HepG2 (cell line): ENCODE data around the gene ADAMTS4. TPM values are rescaled to one million over a fixed set of nuclear protein-coding genes. Genes with fewer than 3 reads are reported as not detected.

Experiments used
- ATAC-seq: fragments of 200-7000 bp; cut with Tn5 transposase; 3 replicates; pipeline ENCODE4 v1.9.1; 2020; ENCODE audit warnings: mild to moderate bottlenecking, moderate library complexity
- BruUV-seq: library from RNA; stranded (reverse); fragments of 400-500 nt; replicated peaks from 2 replicates; lab custom pipeline; 2021; lab: Mats Ljungman, UMichigan
- CTCF ChIA-PET: fragments of 300-600 bp; formaldehyde crosslinking; extraction: SDS; loops from one replicate; lab custom pipeline; 2021; ENCODE audit warnings: low total read pairs, inconsistent platforms, low intra/inter-chr PET ratio; lab: Yijun Ruan, JAX
- POLR2A ChIA-PET: fragments of 350-600 bp; sonication (Branson Sonifier 250); formaldehyde crosslinking; loops from one replicate; lab custom pipeline; 2020; ENCODE audit warnings: antibody characterized with exemption, inconsistent platforms; lab: Yijun Ruan, JAX
- DNase-seq: peaks from one replicate; pipeline ENCODE4 v3.0.0-alpha.2; 2015; ENCODE audit warnings: low spot score
- FAIRE-seq: peaks from 3 replicates; lab custom pipeline; 2011; peaks lifted over from hg19 to GRCh38; lab: Jason Lieb, UNC
- H2AFZ ChIP-seq: one replicate; pipeline ENCODE4 v1.6.1; 2011; ENCODE audit warnings: low read length, inconsistent platforms
- H3K27ac ChIP-seq: fragments of 300-600 bp; 3 replicates; pipeline ENCODE4 v1.8.0; 2011; ENCODE audit warnings: mixed run types, mild to moderate bottlenecking, mixed read lengths, low read length, inconsistent platforms; ENCODE audit not compliant: insufficient read depth; ENCODE audit errors: extremely low read length
- H3K27me3 ChIP-seq, 2 experiments: fragments of 200-600 bp in 1 of 2; 2 replicates in 1 of 2; 3 replicates in 1 of 2; pipeline versions ENCODE4 v1.6.0 to v1.8.0; 2011; ENCODE audit warnings: low read length in 2 of 2, mild to moderate bottlenecking in 2 of 2, moderate library complexity in 2 of 2, inconsistent platforms in 1 of 2; ENCODE audit not compliant: insufficient read depth in 2 of 2, control insufficient read depth in 1 of 2
- H3K36me3 ChIP-seq, 2 experiments: fragments of 200-600 bp in 1 of 2; replicated peaks in 1 of 2; 2 replicates in 1 of 2; 3 replicates in 1 of 2; pipeline versions ENCODE4 v1.5.1 to v1.8.0; 2011; ENCODE audit warnings: low read length in 2 of 2, inconsistent platforms in 1 of 2; ENCODE audit not compliant: insufficient read depth in 2 of 2, control insufficient read depth in 1 of 2
- H3K4me1 ChIP-seq: 2 replicates; pipeline ENCODE4 v1.5.1; 2012; ENCODE audit warnings: low read length, inconsistent platforms; ENCODE audit not compliant: insufficient read depth
- H3K4me2 ChIP-seq: 2 replicates; pipeline ENCODE4 v1.6.0; 2011; ENCODE audit warnings: low read depth, low read length, inconsistent platforms
- H3K4me3 ChIP-seq, 3 experiments: fragments of 200-600 bp in 1 of 3; sonication (generic), shearing (Covaris generic) in 1 of 3; replicated peaks in 1 of 3; 2 replicates each; pipeline ENCODE4 v1.5.1; 2011 to 2016; ENCODE audit warnings: low read length in 3 of 3, inconsistent platforms in 2 of 3, low read depth in 2 of 3, mild to moderate bottlenecking in 2 of 3, control low read depth in 1 of 3, mixed read lengths in 1 of 3; ENCODE audit not compliant: insufficient read depth in 1 of 3
- H3K79me2 ChIP-seq: one replicate; pipeline ENCODE4 v1.6.1; 2011; ENCODE audit warnings: low read length, inconsistent platforms; ENCODE audit not compliant: insufficient read depth
- H3K9ac ChIP-seq: 2 replicates; pipeline ENCODE4 v1.6.0; 2011; ENCODE audit warnings: mild to moderate bottlenecking, low read depth, low read length, inconsistent platforms; ENCODE audit not compliant: insufficient read depth
- H3K9me3 ChIP-seq: 2 replicates; pipeline ENCODE4 v1.5.1; 2012; ENCODE audit warnings: mild to moderate bottlenecking, low read length
- H4K20me1 ChIP-seq: 2 replicates; pipeline ENCODE4 v1.6.0; 2011; ENCODE audit warnings: inconsistent platforms, mild to moderate bottlenecking, low read length, moderate library complexity; ENCODE audit not compliant: insufficient read depth
- ARNT ChIP-seq: fragments of 450-650 bp; IDR thresholded peaks from 2 replicates; pipeline ENCODE4 v1.6.1; 2017
- CTCF ChIP-seq: sonication (generic); formaldehyde crosslinking; IDR thresholded peaks from 2 replicates; pipeline ENCODE4 v1.5.0; 2020; ENCODE audit warnings: mild to moderate bottlenecking, missing genetic modification reagents, moderate library complexity
- DR1 ChIP-seq: sonication (generic); formaldehyde crosslinking; IDR thresholded peaks from 2 replicates; pipeline ENCODE4 v1.8.0; 2021; ENCODE audit warnings: mild to moderate bottlenecking, missing genetic modification reagents, inconsistent platforms
- E2F2 ChIP-seq: sonication (generic); formaldehyde crosslinking; IDR thresholded peaks from 2 replicates; pipeline ENCODE4 v1.4.0; 2020; ENCODE audit warnings: missing genetic modification reagents, borderline replicate concordance
- HNF4G ChIP-seq, 2 experiments: sonication (generic) in 1 of 2; formaldehyde crosslinking in 1 of 2; IDR thresholded peaks; 2 replicates each; pipeline versions ENCODE4 v1.4.0 to v1.6.1; 2011 to 2020; ENCODE audit warnings: borderline replicate concordance in 2 of 2, low read depth in 2 of 2, mild to moderate bottlenecking in 2 of 2, low read length in 1 of 2, missing genetic modification reagents in 1 of 2, moderate library complexity in 1 of 2
- HOXA3 ChIP-seq: sonication (generic); formaldehyde crosslinking; IDR thresholded peaks from 2 replicates; pipeline ENCODE4 v1.5.0; 2020; ENCODE audit warnings: missing genetic modification reagents
- MNT ChIP-seq: fragments of 450-650 bp; IDR thresholded peaks from 2 replicates; pipeline ENCODE4 v1.6.1; 2016
- MYC ChIP-seq: sonication (generic); formaldehyde crosslinking; IDR thresholded peaks from 2 replicates; pipeline ENCODE4 v1.9.0; 2021; ENCODE audit warnings: missing genetic modification reagents, borderline replicate concordance
- STAG1 ChIP-seq: sonication (generic); formaldehyde crosslinking; IDR thresholded peaks from 2 replicates; pipeline ENCODE4 v1.4.0; 2020; ENCODE audit warnings: missing genetic modification reagents
- SUZ12 ChIP-seq: fragments of 150-350 bp; IDR thresholded peaks from 2 replicates; pipeline ENCODE4 v1.6.1; 2014; ENCODE audit warnings: low read depth, low read length
- ZBTB3 ChIP-seq: sonication (generic); formaldehyde crosslinking; IDR thresholded peaks from 2 replicates; pipeline ENCODE4 v1.4.0; 2020; ENCODE audit warnings: low read depth, mild to moderate bottlenecking, moderate library complexity, missing genetic modification reagents, borderline replicate concordance
- ZBTB33 ChIP-seq: sonication (generic); formaldehyde crosslinking; IDR thresholded peaks from 2 replicates; pipeline ENCODE4 v1.4.0; 2020; ENCODE audit warnings: missing genetic modification reagents
- ZBTB7B ChIP-seq: sonication (generic); formaldehyde crosslinking; IDR thresholded peaks from 2 replicates; pipeline ENCODE4 v1.4.0; 2020; ENCODE audit warnings: missing genetic modification reagents
- ZNF207 ChIP-seq: fragments of 450-650 bp; IDR thresholded peaks from 2 replicates; pipeline ENCODE4 v1.6.1; 2016; ENCODE audit warnings: antibody characterized with exemption, borderline replicate concordance
- ZNF576 ChIP-seq: sonication (generic); formaldehyde crosslinking; IDR thresholded peaks from 2 replicates; pipeline ENCODE4 v1.4.0; 2020; ENCODE audit warnings: mild to moderate bottlenecking, missing genetic modification reagents
- ZNF878 ChIP-seq: sonication (generic); formaldehyde crosslinking; IDR thresholded peaks from 2 replicates; pipeline ENCODE4 v1.8.1; 2023; ENCODE audit warnings: mild to moderate bottlenecking, missing genetic modification reagents, moderate library complexity
- ZSCAN31 ChIP-seq: sonication (generic); formaldehyde crosslinking; IDR thresholded peaks from 2 replicates; pipeline ENCODE4 v1.5.0; 2020; ENCODE audit warnings: low read depth, mild to moderate bottlenecking, missing genetic modification reagents
- WGBS: methylation state at CpG from one replicate; pipeline ENCODE4 v1.1.6; 2017; ENCODE audit warnings: low lambda C conversion rate; 5-methylcytosine and 5-hydroxymethylcytosine counted together
- in situ Hi-C: cut with HindIII; loops from 2 replicates; pipeline ENCODE4 v1.10.0; 2017; ENCODE audit warnings: low pct_unique_long_range_greater_than_20kb; ENCODE audit not compliant: extremely low pct_ligation_motif_present
- intact Hi-C: fragments of 100-400 bp; cut with micrococcal nuclease; formaldehyde crosslinking; loops from one replicate; pipeline ENCODE4 v1.10.0; 2022; ENCODE audit not compliant: unreplicated experiment
- polyA plus RNA-seq, 8 experiments: library from polyadenylated mRNA; depleted of rRNA in 3 of 8; stranded (reverse) in 7 of 8; unstranded in 1 of 8; fragments of >200 nt; fragmentation: Illumina TruSeq in 4 of 8; extraction: Trizol in 4 of 8; gene quantifications; 2 replicates each; pipeline versions ENCODE4 v1.2.1 to v1.2.3, GENCODE V29; 2011 to 2016; ENCODE audit warnings: low read depth in 4 of 8, missing spikeins in 1 of 8, mixed read lengths in 1 of 8; ENCODE audit not compliant: insufficient read depth in 1 of 8
- total RNA-seq, 5 experiments: library from RNA; depleted of rRNA; stranded (reverse); fragments of >200 nt; fragmentation: Illumina TruSeq; extraction: Trizol; gene quantifications; 2 replicates each; pipeline ENCODE4 v1.2.3, GENCODE V29; 2016; ENCODE audit warnings: low read depth in 1 of 5

The ADAMTS4 gene
- total and polyA plus RNA-seq, 2 of the 13 experiments (the other 11 are each of a cell fraction or from before 2014, with no cell fraction given) = 0.51 to 1.7 TPM

GRCh38 chr1:161193561-161194235 is 5.2 kb downstream of the ADAMTS4 start:
- Histone ChIP-seq H4K20me1 (no peaks in the 10 kb centered on the region), H3K4me1 (peaks cover 39% of the 10 kb centered on the region), H3K27me3 (no peaks in the 10 kb centered on the region), H3K36me3 (no peaks in the 10 kb centered on the region; a peak in 1 of 5 replicates), H3K4me3 (no peak overlapping the region), H3K4me2 (no peak overlapping the region; the same call in 1 of the 2 replicates), H2AFZ (no peak overlapping the region), H3K9me3 (no peaks in the 10 kb centered on the region), H3K9ac (no peak overlapping the region), H3K27ac (no peak overlapping the region), H3K79me2 (no peaks in the 10 kb centered on the region)
- ChIA-PET POLR2A (interaction anchor here (1.1 kb wide), 1 partner anchor 9 kb away, joined by 5 read pairs; the partner anchor contains the start of gene NDUFS2), CTCF (interaction anchor here (1.0 to 1.7 kb wide), 3 partner anchors 98 to 189 kb away, joined by 3 to 7 read pairs (median 6); no protein-coding TSS in a partner anchor)
- ATAC-seq = peak; percentile 32
- no TSS peak for BruUV-seq
- no peak for FAIRE-seq
- WGBS = 77% methylated on average over 11 of the region's 21 CpGs
- in situ Hi-C loops (no loop called here), intact Hi-C loops (loop anchor here (2.0 kb wide), 1 partner anchor 181 kb away; no protein-coding TSS in a partner anchor)
- no peak for DNase-seq
- TF ChIP-seq STAG1 (peak; percentile 50), MNT (no peak), CTCF (CRISPR knock-in tag) (peak; percentile 64), ZNF576 (CRISPR knock-in tag) (no peak), ZNF878 (CRISPR knock-in tag) (no peak), SUZ12 (no peak), HNF4G (IDR thresholded peaks at IDR 0.05; ENCODE audit: borderline replicate concordance, low read depth, low read length) (0 out of 2 replicates have a peak, but pooled peaks have one; percentile 27), HNF4G (CRISPR knock-in tag; IDR thresholded peaks at IDR 0.05; ENCODE audit: borderline replicate concordance, low read depth) (no peak), ZSCAN31 (no peak), DR1 (CRISPR knock-in tag) (no peak), ZBTB3 (no peak), HOXA3 (CRISPR knock-in tag) (peak; percentile 34; the same call in 1 of the 2 replicates), ZBTB33 (peak; percentile 98), E2F2 (no peak), ZNF207 (no peak), ARNT (no peak), ZBTB7B (CRISPR knock-in tag) (no peak), MYC (CRISPR knock-in tag) (peak; percentile 52; the same call in 1 of the 2 replicates)
